ENCODE results near the gene CHKA.

DNA sequence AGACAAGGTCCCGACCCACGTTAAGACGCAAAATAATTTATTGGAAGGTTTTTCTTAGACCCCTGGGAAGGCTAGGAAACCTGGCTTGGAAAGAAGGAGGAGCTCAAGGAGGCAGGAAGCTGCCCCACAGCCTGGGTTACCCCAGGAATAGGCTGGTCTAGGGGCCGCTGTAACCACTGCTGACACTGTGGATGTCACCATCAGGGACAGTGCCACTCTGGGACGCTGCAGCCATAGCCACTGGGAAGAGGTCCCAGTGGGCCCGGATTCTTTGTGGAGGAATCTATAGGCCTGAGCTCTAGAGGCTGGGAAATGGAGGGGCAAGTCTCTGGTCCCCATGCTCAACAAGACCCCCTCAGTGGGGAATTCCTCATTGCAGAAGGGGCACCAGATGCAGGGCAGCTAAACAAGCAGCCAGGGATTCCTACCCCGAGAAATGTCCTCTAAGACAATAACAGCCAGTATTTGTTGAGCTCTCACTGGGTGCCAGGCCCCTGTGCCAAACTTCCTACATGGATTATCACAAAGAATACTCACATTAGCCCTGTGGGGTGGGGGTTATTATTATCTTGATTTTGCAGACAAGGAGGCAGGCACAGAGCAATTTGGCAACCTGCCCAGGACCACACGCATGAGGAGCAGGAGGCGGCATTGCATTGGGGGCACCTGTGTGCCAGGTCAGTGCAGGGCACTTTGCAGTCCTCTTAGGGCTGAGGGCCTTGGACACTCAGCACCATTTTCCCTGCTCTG, 19.5 kb upstream of the CHKA start:
- TF ChIP-seq POLR2A (IDR thresholded peaks at IDR 0.05; ENCODE audit: low read length) (no peak), GATA1 (IDR thresholded peaks at IDR 0.05; ENCODE audit: low read depth, low read length) (no peak)
